SK-N-SH (cell line): Measurements from ENCODE around the gene ATP11A. TPM values are rescaled to one million over a fixed set of nuclear protein-coding genes. Genes with fewer than 3 reads are reported as not detected.

Source experiments
- CTCF ChIA-PET: fragments of 300-600, 350-600 bp; formaldehyde crosslinking; extraction: SDS; loops from one replicate; lab custom pipeline; 2021; lab: Yijun Ruan, JAX
- POLR2A ChIA-PET: fragments of 350-600 bp; sonication (Branson Sonifier 250); formaldehyde crosslinking; extraction: SDS; loops from one replicate; lab custom pipeline; 2020; ENCODE audit warnings: antibody characterized with exemption, inconsistent platforms; lab: Yijun Ruan, JAX
- DNase-seq: peaks from one replicate; pipeline ENCODE4 v3.0.0; 2012
- H2AFZ ChIP-seq: fragments of 200-600 bp; sonication (generic); 2 replicates; pipeline ENCODE4 v1.8.1; 2016; ENCODE audit warnings: antibody characterized with exemption, mild to moderate bottlenecking, low read depth
- H3F3A ChIP-seq: fragments of 200-600 bp; sonication (generic); replicated peaks from 2 replicates; pipeline ENCODE3; 2016; ENCODE audit warnings: antibody characterized with exemption, mild to moderate bottlenecking; ENCODE audit not compliant: insufficient read depth
- H3K27ac ChIP-seq, 2 experiments: fragments of 200-500 bp in 1 of 2; fragments of 200-600 bp in 1 of 2; sonication (Bioruptor generic) in 1 of 2; sonication (generic), shearing (Covaris generic) in 1 of 2; 2 replicates each; pipeline versions ENCODE4 v1.5.1 to v1.6.1; 2014 to 2016; ENCODE audit warnings: low read depth in 2 of 2, inconsistent platforms in 1 of 2, low read length in 1 of 2, mild to moderate bottlenecking in 1 of 2, mixed read lengths in 1 of 2
- H3K27me3 ChIP-seq: fragments of 200-600 bp; sonication (generic), shearing (Covaris generic); 2 replicates; pipeline ENCODE4 v1.6.1; 2016; ENCODE audit warnings: mixed run types; ENCODE audit not compliant: insufficient read depth
- H3K36me3 ChIP-seq, 2 experiments: fragments of 200-500 bp in 1 of 2; fragments of 200-600 bp in 1 of 2; sonication (Bioruptor generic) in 1 of 2; sonication (generic) in 1 of 2; replicated peaks in 1 of 2; 2 replicates each; pipeline versions ENCODE3 to v1.5.1; 2014 to 2016; ENCODE audit warnings: low read length in 1 of 2, mild to moderate bottlenecking in 1 of 2; ENCODE audit not compliant: insufficient read depth in 2 of 2, control insufficient read depth in 1 of 2
- H3K4me1 ChIP-seq, 2 experiments: fragments of 200-500 bp in 1 of 2; fragments of 200-600 bp in 1 of 2; sonication (Bioruptor generic) in 1 of 2; sonication (generic), shearing (Covaris generic) in 1 of 2; 2 replicates each; pipeline versions ENCODE4 v1.5.1 to v1.6.1; 2014 to 2016; ENCODE audit warnings: low read depth in 1 of 2, low read length in 1 of 2, mixed run types in 1 of 2; ENCODE audit not compliant: insufficient read depth in 2 of 2, control insufficient read depth in 1 of 2
- H3K4me2 ChIP-seq: fragments of 200-600 bp; sonication (generic), shearing (Covaris generic); 2 replicates; pipeline ENCODE4 v1.6.1; 2017; ENCODE audit warnings: mixed run types
- H3K4me3 ChIP-seq, 2 experiments: fragments of 200-500 bp in 1 of 2; fragments of 200-600 bp in 1 of 2; sonication (Bioruptor generic) in 1 of 2; sonication (generic), shearing (Covaris generic) in 1 of 2; 2 replicates each; pipeline versions ENCODE4 v1.5.1 to v1.8.1; 2014 to 2016; ENCODE audit warnings: low read depth in 2 of 2, inconsistent platforms in 1 of 2, low read length in 1 of 2, mild to moderate bottlenecking in 1 of 2, mixed read lengths in 1 of 2, moderate library complexity in 1 of 2
- H3K79me2 ChIP-seq: fragments of 200-600 bp; sonication (generic); 2 replicates; pipeline ENCODE4 v1.8.1; 2017; ENCODE audit warnings: mild to moderate bottlenecking; ENCODE audit not compliant: insufficient read depth
- H3K9ac ChIP-seq: fragments of 200-600 bp; sonication (generic); 2 replicates; pipeline ENCODE4 v1.6.1; 2017; ENCODE audit warnings: mixed run types
- H3K9me2 ChIP-seq: fragments of 200-600 bp; sonication (generic); 2 replicates; pipeline ENCODE4 v1.6.1; 2017; ENCODE audit warnings: mixed run types
- H3K9me3 ChIP-seq: fragments of 200-600 bp; sonication (generic); 2 replicates; pipeline ENCODE4 v1.6.1; 2017; ENCODE audit warnings: mixed run types, mild to moderate bottlenecking, moderate library complexity
- H4K20me1 ChIP-seq: fragments of 200-600 bp; sonication (generic); 2 replicates; pipeline ENCODE4 v1.6.1; 2017; ENCODE audit warnings: mild to moderate bottlenecking, mixed run types; ENCODE audit not compliant: insufficient read depth
- EZH2phosphoT487 ChIP-seq: fragments of 200-600 bp; sonication (generic); IDR thresholded peaks from 2 replicates; pipeline ENCODE4 v1.6.1; 2017; ENCODE audit warnings: low read depth, mixed run types, mild to moderate bottlenecking, antibody characterized with exemption, moderate library complexity, borderline replicate concordance
- IRF3 ChIP-seq: fragments of 150-350 bp; IDR thresholded peaks from 2 replicates; pipeline ENCODE4 v1.6.1; 2016; ENCODE audit warnings: mild to moderate bottlenecking, low read depth, low read length
- MEF2A ChIP-seq: IDR thresholded peaks from 2 replicates; pipeline ENCODE4 v1.4.0; 2012; ENCODE audit warnings: low read depth, borderline replicate concordance
- MXI1 ChIP-seq: IDR thresholded peaks from 2 replicates; pipeline ENCODE4 v1.6.1; 2012; ENCODE audit warnings: mild to moderate bottlenecking, low read depth, low read length, improper control_type of control experiment
- NFIC ChIP-seq: IDR thresholded peaks from 2 replicates; pipeline ENCODE4 v1.4.0; 2012; ENCODE audit warnings: borderline replicate concordance
- NRF1 ChIP-seq: IDR thresholded peaks from 2 replicates; pipeline ENCODE4 v1.6.1; 2012; ENCODE audit warnings: low read depth, mild to moderate bottlenecking, low read length
- REST ChIP-seq: IDR thresholded peaks from 2 replicates; pipeline ENCODE4 v1.6.1; 2012; ENCODE audit warnings: mild to moderate bottlenecking, low read depth, low read length, moderate library complexity
- RFX5 ChIP-seq: IDR thresholded peaks from 2 replicates; pipeline ENCODE4 v1.6.1; 2012; ENCODE audit warnings: mild to moderate bottlenecking, improper control_type of control experiment, low read length
- TAF1 ChIP-seq: IDR thresholded peaks from 2 replicates; pipeline ENCODE4 v1.6.1; 2012; ENCODE audit warnings: low read depth, mild to moderate bottlenecking, low read length, moderate library complexity, borderline replicate concordance
- TCF12 ChIP-seq: IDR thresholded peaks from 2 replicates; pipeline ENCODE4 v1.4.0; 2012
- TEAD4 ChIP-seq: IDR thresholded peaks from 2 replicates; pipeline ENCODE4 v1.4.0; 2012; ENCODE audit warnings: mild to moderate bottlenecking, borderline replicate concordance; ENCODE audit not compliant: insufficient read depth
- WGBS: methylation state at CpG from one replicate; pipeline ENCODE4 v1.1.6; 2017; ENCODE audit warnings: low lambda C conversion rate; 5-methylcytosine and 5-hydroxymethylcytosine counted together
- polyA plus RNA-seq, 3 experiments: library from polyadenylated mRNA; depleted of rRNA; stranded (reverse); fragments of >200 nt; gene quantifications; 2 replicates each; pipeline ENCODE4 v1.2.3, GENCODE V29; 2012

ATP11A gene
- polyA plus RNA-seq, 1 of the 3 experiments (the other 2 are of a cell fraction), result 4.1 TPM

- Histone ChIP-seq H3K4me3 (no peak overlapping the region), H3K9me2 (no peaks in the 10 kb centered on the region), H3K4me1 (no peaks in the 10 kb centered on the region), H2AFZ (no peak overlapping the region), H3F3A (no peaks in the 10 kb centered on the region), H3K4me2 (no peak overlapping the region), H3K27ac (no peak overlapping the region), H3K9me3 (no peaks in the 10 kb centered on the region), H3K36me3 (no peaks in the 10 kb centered on the region), H3K79me2 (no peaks in the 10 kb centered on the region), H3K9ac (no peak overlapping the region), H4K20me1 (no peaks in the 10 kb centered on the region), H3K27me3 (no peaks in the 10 kb centered on the region; the same call in 1 of the 2 replicates)
- CTCF ChIA-PET, result no interaction called here
- TF ChIP-seq MXI1, result no peak
- TF ChIP-seq IRF3, result no peak
- no peak for TF ChIP-seq MEF2A
- no peak for TF ChIP-seq NRF1
- no peak for TF ChIP-seq REST
- no peak for TF ChIP-seq RFX5
- no peak for TF ChIP-seq EZH2phosphoT487
- no peak for TF ChIP-seq TCF12
- POLR2A ChIA-PET, result no interaction called here
- WGBS, result 88% methylated on average over 49 of the region's 49 CpGs
- DNase-seq, result no peak
Measured at GRCh38 chr13:112645327-112645914, 44.4 kb upstream of the ATP11A start.

- H3K9ac ChIP-seq, result no peak overlapping the region
- H3K9me2 ChIP-seq, result no peaks in the 10 kb centered on the region
- no peak overlapping the region for H2AFZ ChIP-seq
- H3K4me2 ChIP-seq, result no peak overlapping the region
- H3K36me3 ChIP-seq, result no peaks in the 10 kb centered on the region
- 76% methylated on average over 12 of the region's 14 CpGs for WGBS
- ChIA-PET CTCF (interaction anchor here (1.4 kb wide), 1 partner anchor 227 kb away, joined by 4 read pairs; no protein-coding TSS in a partner anchor), POLR2A (no interaction called here)
- no peak for DNase-seq
- no peak overlapping the region for H3K4me3 ChIP-seq
- no peaks in the 10 kb centered on the region for H4K20me1 ChIP-seq
- no peaks in the 10 kb centered on the region for H3K9me3 ChIP-seq
- peaks cover 0 to 2% of the 10 kb centered on the region in 2 experiments; a peak in 1 of 4 replicates for H3K4me1 ChIP-seq
- no peak overlapping the region for H3K27ac ChIP-seq
- no peaks in the 10 kb centered on the region for H3K79me2 ChIP-seq
- TF ChIP-seq TEAD4 (no peak), TAF1 (no peak), NFIC (no peak)
- H3K27me3 ChIP-seq, result no peaks in the 10 kb centered on the region; the same call in 1 of the 2 replicates
- peaks cover 5% of the 10 kb centered on the region for H3F3A ChIP-seq
Measured at GRCh38 chr13:112647256-112647655, 42.6 kb upstream of the ATP11A start.
